GM18511 (cell line): Measurements from ENCODE around the gene IPCEF1.
A peak's percentile ranks its signal among the peaks of the same experiment; 100 is the strongest.
"Not testable (repeated sequence)": the region's sequence is repeated elsewhere in the genome, so short reads cannot be mapped to it uniquely, and the experiment has no call there.

ENCODE experiments used
- ATAC-seq: cut with Tn5 transposase; IDR thresholded peaks from one replicate; pipeline ENCODE4 v1.9.1; 2021; ENCODE audit warnings: mild to moderate bottlenecking, moderate library complexity; ENCODE audit not compliant: unreplicated experiment

Gene IPCEF1

DNA sequence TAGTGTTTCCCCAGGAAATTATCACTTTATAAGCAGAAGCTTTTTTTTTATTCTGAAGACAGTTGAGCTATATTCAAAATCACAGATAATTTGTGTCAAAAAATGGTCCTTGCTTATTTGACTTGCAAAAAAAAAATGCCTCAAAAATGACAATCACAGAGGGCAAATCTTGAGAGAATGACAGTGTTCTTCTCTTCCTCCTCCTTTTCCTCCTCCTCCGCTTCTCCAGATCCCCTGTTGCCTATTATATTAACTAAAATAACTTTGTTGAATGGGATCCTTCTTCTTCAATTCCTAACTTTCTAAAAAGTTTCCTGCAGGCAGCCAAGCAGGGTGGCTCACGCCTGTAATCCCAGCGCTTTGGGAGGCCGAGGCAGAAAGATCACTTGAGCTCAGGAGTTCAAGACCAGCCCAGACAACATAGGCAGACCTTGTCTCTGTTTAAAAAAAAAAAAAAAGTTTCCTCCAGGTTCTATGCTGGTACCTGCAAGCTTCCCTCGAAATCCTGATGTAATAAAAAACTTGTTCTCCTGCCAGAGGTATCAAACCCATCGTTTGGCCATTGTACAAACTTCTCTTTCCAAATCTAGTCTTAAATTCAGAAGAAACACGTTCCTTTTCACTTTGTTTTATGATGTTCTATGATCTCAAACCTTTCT lies 128.6 kb downstream of the IPCEF1 start:
- no peak for ATAC-seq

DNA sequence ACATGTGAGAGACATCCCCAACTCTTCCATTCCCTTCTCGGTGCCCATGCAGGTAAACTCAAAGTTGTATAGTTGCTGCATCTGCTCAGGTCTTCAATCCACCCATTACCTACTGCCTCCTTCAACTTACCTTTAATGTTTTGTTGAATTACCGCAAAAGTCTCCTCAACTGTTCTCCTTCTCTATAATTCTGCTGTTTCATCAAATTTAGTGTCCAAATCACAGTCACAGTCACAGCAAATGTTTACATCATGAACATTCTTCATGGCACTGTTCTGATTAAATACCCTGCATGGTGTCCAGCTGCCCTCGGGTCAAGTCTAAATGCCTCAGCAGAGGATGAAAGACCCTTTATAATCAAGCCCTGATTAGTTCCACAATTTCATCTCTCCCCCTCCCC lies 130.1 kb downstream of the IPCEF1 start:
- ATAC-seq = no peak

DNA sequence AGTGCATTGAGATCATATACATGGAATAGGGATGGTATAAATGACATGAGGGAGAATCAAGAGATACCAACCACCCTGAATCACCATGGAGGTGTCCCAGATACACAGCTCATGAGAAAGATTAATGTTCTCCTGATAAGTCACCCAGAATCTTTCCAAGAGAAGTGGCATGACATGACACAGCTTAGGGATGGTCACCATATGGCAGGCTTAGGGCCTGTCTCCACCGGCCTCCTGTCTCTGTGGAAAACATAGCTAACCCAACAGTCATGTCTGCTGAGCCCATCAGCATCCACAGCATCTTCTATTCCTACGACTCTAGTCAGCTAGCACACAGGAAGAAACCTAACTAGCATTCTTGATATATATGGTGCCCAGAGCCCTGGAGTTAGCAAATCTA lies 133.3 kb downstream of the IPCEF1 start:
- ATAC-seq = no peak

DNA sequence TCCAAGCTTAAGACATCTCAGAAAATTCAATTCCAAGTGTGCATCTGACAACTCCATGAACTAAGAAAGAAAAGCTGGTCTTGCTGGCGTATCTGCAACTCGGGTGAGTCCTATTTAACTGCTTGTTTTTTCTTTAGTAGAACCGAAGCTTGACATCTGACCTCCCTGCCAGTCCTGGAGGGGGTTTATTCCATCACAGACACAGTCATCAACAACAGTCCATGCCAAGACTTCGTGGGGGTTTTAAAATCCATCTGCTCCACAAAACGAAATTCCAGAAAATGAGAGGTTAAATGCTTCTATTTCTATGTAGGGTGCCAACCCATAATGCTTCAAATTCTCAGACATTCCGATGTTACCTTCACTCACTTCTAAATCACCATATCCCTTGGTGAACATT lies 133.9 kb downstream of the IPCEF1 start:
- ATAC-seq = no peak

DNA sequence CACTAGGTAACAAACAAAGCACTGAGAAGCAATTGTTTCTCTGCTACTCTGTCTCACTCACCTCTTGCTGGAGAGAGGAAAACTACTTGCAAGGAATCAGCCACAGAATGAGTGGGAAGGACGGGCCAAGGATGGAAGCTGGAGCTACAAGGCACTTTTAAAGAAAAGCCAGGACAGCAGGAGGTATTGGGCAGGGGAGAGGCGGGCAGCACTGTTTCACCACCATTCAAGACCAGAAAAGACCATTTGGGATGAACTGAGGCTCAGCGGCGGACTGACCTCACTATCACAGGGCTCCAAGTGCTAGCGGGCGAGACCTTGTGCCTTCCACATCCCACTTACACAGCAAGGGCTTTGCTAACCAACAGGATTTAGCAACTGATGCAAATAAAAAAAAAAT lies 137.4 kb downstream of the IPCEF1 start:
- ATAC-seq = no peak

DNA sequence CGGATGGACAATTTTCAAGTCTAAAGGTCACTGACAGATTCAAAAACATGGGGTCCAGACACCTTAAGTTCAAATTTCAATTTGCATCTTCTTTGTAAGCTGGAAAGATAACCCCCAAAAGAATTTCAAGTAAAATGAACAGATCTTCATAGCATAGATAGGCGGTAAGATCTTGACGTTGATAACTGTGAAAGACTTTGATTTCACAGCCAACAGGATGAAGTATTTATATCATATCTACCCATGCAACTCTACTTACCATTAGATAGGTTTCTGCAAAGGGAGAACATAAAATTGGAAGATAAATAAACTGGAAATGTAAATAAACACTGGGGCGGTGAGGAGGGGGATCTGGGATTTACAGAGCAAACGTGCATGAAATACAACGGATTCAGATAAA lies 137.8 kb downstream of the IPCEF1 start:
- ATAC-seq = no peak

DNA sequence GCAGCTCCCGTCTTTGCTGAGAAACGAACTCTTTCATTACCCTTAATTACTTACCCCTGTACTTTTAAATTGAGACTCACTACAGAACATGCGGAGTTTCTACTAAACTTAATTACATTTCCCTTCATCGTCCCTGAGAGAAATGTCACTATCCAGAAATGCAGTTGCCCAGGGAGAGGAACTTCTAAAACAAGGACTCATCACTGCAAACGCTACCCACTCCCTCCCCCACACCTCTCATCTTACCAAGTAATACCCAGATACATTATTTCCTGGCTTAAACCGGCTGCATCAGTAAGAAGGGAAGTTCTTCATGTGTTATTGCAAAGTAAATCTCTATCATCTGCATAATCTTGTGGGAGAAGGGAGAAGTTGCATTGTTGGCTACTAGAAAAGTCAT lies 138.3 kb downstream of the IPCEF1 start:
- no peak for ATAC-seq

DNA sequence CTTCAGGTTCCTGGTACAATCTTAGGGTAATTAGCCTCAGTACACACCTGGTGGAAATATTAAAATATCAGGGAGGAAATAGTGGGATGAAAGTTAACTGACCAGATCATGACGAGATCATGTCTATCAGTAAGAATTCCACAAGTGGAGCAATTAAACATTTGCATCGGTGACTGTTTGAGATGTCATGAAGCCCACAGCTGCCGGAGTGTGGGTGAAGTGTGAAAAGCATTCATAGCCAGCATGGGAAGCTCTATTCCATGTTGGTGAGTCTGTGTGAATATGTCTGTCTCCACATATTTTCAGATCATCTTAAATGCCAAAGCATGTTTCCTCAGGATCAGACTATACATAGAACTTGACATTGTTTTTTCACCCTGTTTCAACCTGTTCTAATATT lies 142.8 kb downstream of the IPCEF1 start:
- no peak for ATAC-seq

DNA sequence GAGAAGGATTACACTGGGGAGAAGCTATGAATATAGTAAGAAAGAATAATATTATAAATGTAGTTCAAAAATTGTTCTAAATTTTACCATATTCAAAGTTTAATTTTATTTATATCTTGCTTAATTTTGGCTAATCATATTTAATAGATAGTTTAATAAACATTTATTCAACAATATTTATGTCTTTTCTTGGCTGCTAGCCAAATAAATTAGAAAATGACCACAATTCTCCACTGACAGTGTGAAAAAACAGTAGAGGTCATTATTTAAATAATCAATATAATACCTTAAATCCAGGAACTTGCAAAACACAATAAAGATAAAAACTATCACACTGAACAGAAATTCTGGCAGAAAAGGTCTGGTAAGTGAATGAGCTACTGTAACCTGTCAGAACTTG lies 145.9 kb downstream of the IPCEF1 start:
- no peak for ATAC-seq

DNA sequence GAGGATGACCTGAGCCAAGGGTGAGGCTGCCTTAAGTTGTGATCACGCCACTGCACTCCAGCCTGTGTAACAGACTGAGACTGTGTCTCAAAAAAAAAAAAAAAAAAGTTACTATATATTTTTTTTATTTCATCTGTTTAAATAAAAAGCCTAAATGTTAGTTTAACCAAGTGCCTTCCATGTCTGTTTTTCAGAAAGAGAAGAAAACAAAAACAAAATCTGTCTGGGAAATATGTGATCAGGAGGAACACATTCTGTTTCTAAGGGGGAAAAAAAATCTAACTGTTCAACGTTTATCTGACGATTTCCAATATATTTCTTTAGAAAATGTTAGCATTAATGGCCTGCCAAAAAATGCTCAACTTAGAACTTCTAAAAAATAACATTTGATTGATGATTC lies 147.0 kb downstream of the IPCEF1 start:
- no peak for ATAC-seq

DNA sequence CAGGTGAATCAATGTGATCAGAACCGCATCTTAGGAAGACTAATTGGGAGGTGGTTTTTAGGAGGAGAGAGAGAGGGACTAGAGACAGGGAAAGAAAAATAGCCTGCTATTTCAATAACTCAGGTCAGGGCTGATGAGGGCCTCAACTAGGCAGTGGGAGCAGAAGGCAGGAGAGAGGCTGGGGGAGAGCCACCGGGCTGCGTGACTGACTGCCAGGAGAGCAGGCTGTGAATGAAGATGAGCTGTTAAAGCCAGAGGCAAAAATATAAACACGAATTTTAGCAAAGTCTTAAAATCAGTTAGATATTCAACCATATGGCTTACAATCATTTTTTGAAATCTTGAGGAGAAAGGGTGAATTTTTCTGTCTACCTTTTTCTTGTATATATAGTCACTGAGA lies 149.6 kb downstream of the IPCEF1 start:
- ATAC-seq = no peak

DNA sequence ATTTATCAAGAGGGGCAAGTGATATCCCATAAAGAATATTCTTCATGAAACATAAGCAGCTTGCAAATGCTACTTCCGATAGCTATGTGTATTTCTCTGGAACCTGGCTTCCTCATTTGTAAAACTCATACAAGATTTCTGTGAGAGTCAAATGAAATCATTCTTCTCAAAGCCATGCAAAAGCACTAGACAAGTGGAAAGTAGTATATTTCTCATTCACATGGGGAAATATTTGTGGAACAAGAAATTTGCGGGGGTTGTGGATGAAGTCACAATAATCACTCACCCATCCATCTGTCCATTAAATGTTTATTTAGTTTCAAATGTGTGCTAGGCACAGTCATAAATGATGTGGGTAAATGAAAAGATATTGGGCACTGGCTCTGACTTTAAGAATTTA lies 150.5 kb downstream of the IPCEF1 start:
- ATAC-seq = no peak

DNA sequence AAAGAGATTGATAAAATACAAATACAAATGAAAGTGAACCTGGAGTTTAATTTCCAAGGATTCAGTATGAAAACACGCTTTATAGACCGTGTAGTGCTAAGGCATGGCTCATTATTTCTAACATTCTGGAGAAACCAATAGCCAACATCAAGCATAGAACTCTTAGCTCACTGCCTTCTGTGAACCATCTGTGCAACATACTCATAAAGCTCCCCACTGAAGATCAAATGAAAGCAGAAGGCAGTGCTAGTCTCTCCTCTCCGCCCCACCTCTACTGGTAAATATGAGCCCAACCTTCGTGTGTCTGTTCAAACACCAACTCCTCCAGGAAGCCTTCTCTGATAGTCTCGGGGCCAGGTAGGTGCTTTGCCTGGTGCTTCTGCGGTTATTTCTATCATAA lies 153.6 kb downstream of the IPCEF1 start:
- ATAC-seq = no peak

DNA sequence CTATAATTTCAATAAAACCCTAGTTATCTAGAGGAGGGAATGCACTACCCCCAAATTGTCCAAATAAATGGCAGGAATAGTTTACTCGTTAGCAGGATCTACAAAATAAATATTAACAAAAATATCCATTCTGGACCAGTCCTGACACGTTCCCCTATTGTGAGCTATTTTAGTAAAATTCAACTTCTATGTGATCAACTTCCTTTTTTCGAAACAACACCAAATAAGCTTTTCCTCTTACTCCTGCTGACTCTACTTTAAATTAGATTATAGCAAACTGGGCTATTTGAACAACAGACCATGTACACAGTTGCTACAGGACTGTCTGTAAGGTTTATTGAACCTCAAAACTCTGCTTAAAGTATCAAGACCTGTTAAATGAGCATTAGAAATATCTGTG lies 154.3 kb downstream of the IPCEF1 start:
- no peak for ATAC-seq

DNA sequence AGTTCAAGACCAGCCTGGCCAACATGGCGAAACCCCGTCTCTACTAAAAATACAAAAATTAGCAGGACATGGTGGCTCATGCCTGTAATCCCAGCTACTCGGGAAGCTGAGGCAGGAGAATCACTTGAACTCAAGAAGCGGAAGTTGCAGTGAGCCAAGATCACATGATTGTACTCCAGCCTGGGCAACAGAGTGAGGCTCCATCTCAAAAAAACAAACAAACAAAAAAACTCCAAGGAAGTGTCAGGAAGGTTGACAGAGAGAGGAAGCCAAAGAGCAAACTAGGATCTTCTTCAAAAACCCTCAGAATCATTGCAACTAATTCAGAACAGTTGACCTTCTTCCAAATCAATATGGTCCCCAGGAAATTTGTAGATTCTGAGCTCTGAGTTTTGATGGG lies 154.9 kb downstream of the IPCEF1 start:
- not testable (repeated sequence) for ATAC-seq

DNA sequence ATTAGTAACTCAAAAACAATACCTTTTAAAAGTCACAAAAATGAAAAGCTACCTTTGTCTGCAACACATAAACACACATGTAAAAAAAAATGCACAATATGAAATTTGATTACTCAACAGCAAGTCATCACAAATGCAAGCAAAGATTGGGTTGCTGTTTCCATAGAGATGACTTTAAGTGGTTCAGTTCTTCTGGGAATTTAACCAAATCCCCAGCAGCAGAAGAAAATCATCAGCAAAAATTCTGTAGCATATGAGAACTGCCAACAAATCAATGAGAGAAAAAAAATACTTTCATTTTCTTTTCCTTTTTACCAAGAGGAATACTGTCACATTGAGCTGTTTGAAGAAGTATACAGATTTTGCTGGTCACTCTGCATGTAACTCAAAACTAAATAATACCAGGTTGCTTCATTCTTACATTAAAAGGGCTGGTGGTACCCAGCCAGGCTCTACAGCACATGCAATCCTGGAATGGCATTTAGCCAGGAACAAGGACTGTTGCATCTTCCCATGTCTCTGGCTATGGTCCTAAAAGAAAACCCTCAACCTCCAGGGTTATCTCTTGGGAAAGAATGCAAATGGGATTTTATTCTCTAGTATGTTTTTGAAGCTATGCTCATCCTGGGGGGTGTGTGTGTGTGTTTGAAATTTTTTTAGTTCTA lies 159.3 kb downstream of the IPCEF1 start:
- no peak for ATAC-seq

DNA sequence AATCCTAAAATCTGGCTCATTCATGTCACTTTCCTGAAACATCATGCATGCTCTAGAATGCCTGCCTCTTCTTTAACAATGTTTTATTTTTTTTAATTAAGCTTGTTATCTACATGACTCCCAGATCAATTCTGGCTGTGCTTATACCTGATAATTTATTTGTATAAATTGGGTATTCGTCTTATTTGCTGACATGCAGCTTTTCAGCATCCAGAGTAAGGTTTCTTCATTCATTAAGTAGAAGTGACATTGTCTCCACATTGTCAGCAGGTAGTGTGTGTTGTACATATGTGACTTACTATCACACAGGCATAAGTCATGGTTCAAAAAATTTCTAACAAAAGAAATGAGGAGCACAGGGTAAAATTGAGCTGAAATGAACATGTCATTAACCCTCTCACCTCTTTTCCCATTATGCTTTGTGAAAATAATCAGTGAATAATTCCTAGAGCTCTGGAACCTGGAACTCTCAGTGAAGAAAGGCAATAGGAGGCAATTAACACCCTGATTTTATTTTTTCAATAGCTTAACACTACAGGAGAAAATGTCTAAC lies 160.2 kb downstream of the IPCEF1 start:
- ATAC-seq = no peak

DNA sequence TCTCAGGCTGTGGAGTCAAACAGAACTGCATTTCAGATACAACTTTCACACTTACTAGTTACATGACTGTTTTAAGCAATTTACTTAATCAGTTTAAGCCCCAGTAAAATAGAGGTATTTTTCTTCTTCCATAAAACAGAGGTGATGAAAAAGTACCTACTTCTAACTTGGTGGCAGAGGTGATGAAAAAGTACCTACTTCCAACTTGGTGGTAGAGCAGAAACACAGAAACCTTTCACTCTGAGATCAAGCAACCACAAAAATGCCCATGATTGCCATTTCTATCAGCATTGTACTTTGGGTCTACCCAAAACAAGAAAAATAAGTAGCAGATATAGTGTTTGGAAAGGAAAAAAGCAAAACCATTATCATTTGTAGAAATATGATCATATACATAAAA lies 168.9 kb downstream of the IPCEF1 start:
- ATAC-seq = peak; percentile 44

DNA sequence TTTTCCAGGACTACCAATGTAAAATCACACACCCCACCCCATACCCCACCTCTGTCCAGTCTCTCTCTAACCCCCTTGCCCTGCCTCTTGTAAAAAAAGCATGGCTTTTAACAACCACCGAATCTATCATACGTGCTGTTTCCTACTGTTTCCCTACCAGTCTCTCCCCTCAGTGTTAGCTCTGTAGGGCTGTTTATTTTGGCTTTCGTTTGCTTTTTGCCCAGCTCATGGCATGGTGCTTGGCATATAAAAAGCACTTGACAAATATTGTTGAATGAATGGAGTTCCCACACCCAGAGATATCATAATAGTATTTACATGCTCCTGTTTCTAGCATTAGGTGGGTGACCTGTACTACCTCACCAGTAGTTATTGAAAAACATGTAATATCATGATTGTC lies 169.4 kb downstream of the IPCEF1 start:
- no peak for ATAC-seq

DNA sequence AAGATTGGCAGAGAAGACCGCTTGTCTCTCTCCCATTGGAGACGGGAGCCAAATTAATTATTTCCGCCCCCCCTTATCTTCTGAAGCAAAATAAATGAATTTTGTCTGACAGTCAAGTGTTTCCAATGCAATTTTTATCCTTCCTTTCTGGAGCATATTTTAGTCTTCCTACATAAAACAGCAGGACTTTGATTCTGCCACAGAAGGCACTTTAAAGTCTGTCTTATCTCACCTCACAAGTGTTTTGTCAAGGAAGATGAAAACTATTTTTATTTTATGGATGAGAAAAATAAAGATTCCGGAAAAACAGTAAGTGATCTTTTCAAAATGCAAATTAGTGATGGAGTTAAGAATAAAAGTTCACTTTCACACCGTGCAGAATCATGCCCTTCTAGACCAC lies 177.2 kb downstream of the IPCEF1 start:
- no peak for ATAC-seq

DNA sequence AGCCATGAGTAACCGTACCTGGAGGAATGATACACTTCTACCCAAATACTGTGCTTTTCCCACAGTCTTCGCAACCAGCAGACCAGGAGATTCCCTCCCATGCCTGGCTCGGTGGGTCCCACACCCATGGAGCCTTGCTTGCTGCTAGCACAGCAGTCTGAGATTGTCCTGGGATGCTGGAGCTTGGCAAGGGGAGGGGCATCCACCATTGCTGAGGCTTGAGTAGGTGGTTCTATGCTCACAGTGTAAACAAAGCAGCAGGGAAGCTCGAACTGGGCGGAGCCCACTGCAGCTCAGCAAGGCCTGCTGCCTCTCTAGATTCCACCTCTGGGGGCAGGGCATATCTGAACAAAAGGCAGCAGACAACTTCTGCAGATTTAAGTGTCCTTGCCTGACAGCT lies 184.2 kb downstream of the IPCEF1 start:
- not testable (repeated sequence) for ATAC-seq

DNA sequence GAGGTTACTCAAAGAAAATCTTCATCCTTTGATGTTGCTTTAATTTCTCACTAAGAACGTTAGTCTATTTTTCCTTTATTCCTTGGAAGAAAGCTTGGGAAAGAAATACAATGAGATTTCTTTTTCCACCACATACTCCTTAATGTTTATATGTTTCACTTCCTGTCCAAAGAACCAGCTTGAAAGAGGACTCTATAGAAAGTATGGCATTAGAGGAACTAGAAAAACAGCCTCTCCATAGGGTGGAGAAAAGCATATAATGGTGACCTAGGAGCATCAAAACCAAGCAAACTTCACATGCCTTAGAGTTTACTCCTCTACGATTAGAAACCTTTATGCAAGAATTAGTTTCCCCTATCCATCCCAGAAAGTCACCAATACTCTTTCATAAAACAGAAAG lies 186.5 kb downstream of the IPCEF1 start:
- no peak for ATAC-seq
